GM12875 (cell line): Measurements from ENCODE around the gene CMTM2.
"Not testable (repeated sequence)": the region's sequence is repeated elsewhere in the genome, so short reads cannot be mapped to it uniquely, and the experiment has no call there.

Source experiments
- H3K4me3 ChIP-seq: one replicate; pipeline ENCODE4 v1.5.1; 2011; ENCODE audit warnings: low read depth, low read length, control low read depth
- TF ChIP-seq, protein P1 (sequence below): IDR thresholded peaks from 2 replicates; pipeline ENCODE4 v1.5.1; 2011; ENCODE audit warnings: low read depth, mild to moderate bottlenecking, control low read depth, inconsistent platforms, low read length, moderate library complexity, borderline replicate concordance; ENCODE audit not compliant: insufficient read depth

The CMTM2 gene

DNA sequence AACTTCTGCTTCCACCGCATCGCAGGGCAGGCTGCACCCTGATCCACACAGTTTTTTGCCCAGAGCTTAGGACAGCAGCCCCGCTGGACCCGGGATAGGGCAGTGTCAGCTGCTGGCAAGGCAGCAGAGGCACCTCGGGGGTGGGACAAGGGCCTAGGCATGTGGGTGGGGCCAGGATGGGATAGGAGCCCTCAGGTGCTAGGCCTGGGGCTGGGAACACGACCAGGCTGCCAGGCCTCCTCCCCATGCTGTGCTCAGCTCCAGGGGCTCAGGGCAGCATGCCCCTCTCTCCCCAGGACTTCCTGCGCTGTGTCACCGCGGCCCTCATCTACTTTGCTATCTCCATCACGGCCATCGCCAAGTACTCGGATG, 29.9 kb downstream of the CMTM2 start:
- TF ChIP-seq, protein P1, sequence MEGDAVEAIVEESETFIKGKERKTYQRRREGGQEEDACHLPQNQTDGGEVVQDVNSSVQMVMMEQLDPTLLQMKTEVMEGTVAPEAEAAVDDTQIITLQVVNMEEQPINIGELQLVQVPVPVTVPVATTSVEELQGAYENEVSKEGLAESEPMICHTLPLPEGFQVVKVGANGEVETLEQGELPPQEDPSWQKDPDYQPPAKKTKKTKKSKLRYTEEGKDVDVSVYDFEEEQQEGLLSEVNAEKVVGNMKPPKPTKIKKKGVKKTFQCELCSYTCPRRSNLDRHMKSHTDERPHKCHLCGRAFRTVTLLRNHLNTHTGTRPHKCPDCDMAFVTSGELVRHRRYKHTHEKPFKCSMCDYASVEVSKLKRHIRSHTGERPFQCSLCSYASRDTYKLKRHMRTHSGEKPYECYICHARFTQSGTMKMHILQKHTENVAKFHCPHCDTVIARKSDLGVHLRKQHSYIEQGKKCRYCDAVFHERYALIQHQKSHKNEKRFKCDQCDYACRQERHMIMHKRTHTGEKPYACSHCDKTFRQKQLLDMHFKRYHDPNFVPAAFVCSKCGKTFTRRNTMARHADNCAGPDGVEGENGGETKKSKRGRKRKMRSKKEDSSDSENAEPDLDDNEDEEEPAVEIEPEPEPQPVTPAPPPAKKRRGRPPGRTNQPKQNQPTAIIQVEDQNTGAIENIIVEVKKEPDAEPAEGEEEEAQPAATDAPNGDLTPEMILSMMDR, result no peak
- H3K4me3 ChIP-seq, result no peak overlapping the region

GRCh38 chr16:66610111-66610820, 31.0 kb downstream of the CMTM2 start:
- no peak overlapping the region for H3K4me3 ChIP-seq
- TF ChIP-seq, protein P1, result no peak

- not testable (repeated sequence) for H3K4me3 ChIP-seq
Measured at GRCh38 chr16:66611911-66612310, 32.6 kb downstream of the CMTM2 start.

DNA sequence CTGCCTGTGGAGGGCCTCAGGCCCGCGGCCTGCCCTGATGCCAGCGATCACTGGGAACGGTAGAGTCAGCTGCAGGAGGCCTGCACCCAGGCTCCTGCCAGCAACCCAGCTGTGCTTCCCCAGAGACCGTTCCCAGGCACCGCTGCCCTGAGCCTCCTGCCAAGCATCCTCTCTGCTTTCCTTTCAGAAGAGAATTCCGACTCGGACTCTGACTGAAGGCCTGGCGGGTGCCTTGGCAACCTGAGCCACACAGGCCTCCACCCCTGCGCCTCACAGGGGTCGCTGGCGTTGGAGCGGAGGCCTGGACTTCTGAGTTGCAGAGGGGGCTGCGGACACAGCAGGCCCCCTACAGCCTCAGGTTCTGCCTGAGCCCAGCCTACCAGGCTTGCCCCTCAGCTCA, 33.2 kb downstream of the CMTM2 start:
- H3K4me3 ChIP-seq, result no peak overlapping the region
- TF ChIP-seq, protein P1, result no peak

DNA sequence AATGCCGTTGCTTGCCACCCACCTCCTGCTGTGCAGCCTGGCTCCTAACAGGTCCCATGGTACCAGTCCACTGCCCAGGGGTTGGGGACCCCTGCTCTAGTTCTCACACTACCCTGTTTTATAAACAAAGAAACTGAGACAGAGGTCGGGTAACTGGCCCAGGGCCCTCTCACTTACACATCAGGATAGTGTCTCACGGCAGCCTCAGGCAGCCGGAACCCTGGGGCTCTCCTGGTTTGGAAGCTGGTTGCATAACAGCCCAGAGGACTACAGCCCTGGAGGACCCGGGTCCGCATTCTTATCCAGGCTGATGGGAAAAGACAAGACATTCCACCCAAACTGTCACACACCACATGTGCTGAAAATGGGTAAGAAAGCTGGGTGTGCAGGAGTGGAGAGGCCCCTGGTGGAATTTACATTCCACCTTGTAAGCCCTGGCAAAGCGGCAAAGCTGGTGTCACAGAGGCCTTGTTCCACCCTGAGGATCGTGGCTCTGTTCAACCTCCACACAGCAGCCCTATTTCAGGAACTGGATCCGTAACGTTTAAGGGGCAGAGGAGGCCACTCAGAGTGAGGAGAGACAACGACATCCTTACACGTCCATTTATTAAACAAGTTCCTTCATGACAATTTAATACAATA, 35.0 kb downstream of the CMTM2 start:
- TF ChIP-seq, protein P1, result no peak
- H3K4me3 ChIP-seq, result no peak overlapping the region

GRCh38 chr16:66616169-66616568, 36.9 kb downstream of the CMTM2 start:
- TF ChIP-seq, protein P1, result no peak
- no peak overlapping the region for H3K4me3 ChIP-seq

GRCh38 chr16:66616592-66616991, 37.3 kb downstream of the CMTM2 start:
- TF ChIP-seq, protein P1, result no peak
- no peak overlapping the region for H3K4me3 ChIP-seq
